RPMI7951 (cell line): ENCODE results near the gene LOXHD1. TPM values are rescaled to one million over a fixed set of nuclear protein-coding genes. Genes with fewer than 3 reads are reported as not detected.

Experiments used
- DNase-seq: peaks from one replicate; pipeline ENCODE4 v3.0.0-alpha.2; 2012; ENCODE audit warnings: low read depth
- total RNA-seq: library from RNA; depleted of rRNA; stranded (reverse); fragments of >200 nt; shearing (Covaris generic); gene quantifications from 2 replicates; pipeline ENCODE4 v1.2.3, GENCODE V29; 2014

LOXHD1 gene
- total RNA-seq, 1 experiment from 2014 or later: not detected

DNA sequence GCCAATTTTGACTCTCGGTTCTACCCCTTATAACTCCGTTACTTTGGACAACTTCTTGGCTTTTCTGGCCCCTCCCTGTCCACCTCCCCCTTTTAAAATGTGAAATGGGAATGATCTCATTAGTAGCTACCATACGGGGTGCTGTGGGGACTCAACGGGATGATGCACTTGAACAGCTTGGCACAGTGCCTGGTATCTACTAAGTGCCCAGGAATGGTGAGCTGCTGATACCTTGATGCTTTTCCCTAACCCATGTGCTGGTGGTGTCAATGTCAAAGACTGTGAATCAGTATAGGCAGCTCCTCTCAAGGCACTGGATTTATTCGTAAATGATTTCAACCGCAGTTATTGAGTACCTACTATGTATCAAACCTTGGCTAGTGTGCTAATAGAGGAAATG, 204.2 kb downstream of the LOXHD1 start:
- peak; percentile 30 for DNase-seq

DNA sequence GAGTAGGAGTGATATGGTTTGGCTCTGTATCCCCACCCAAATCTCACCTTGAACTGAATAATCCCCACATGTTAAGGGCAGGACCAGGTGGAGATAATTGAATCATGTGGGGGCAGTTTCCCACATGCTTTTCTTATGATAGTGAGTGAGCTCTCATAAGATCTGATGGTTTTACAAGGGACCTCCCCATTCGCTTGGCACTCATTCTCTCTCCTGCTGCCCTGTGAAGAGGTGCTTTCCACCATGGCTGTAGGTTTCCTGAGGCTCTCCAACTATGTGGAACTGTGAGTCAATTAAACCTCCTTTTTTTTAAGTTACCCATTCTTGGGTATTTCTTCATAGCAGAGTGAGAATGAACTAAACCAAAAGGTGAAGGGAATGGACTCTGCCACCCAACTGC, 207.5 kb downstream of the LOXHD1 start:
- no peak for DNase-seq

DNA sequence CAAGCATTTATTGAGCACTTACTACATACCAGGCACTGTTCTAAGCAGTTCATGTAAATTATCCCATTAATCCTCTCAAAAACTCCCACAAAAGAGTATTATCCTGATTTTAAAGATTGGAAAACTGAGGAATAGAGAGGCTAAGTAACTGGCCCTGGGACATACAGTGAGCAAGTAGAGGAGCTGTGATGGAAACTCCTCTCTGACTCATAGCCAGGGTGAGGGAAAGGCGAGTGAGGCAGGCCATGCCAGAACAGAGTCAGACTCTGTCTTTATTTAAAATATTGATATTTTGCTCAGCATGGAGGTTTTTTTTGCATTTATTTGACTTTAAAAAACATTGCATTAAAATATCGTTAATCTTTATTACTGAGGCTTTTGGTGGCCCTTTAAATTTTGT, 208.0 kb downstream of the LOXHD1 start:
- no peak for DNase-seq

DNA sequence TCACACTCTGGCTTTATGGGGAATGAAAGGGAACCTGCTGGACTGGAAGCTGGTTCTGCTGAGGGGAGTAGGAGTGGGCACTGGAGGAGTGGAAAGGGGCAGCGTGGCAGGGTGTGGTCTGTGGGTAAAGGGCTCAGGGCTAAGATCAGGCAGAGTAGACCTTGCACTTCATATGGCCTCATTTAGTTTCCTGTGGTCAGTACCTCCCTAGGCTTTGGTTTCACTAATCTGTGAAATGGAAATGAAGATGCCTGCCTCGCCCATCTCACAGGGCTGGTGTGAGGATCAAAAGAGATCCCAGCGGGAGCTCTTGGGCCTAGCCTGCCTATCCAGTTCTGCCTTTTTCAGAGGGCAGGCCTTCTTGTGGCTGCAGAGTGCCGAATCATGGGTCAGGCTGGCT, 208.7 kb downstream of the LOXHD1 start:
- DNase-seq: no peak

DNA sequence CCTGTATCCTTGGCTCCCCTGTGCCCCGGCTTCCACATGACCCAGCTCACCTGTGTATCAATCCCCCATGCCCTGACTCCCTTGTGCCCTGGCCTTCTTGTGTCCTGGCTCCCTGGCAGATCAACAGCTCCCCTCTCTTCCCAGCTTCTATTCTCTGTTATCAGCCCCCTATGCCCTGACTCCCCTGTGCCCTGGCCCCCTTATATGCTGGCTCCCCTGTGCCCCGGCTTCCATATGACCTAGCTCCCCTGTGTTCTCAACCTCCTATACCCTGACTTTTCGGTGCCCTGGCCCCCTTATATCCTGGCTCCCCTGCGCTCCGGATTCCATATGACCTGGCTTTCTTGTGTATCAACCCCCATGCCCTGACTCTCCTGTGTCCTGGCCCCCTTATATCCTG, 209.2 kb downstream of the LOXHD1 start:
- no peak for DNase-seq

DNA sequence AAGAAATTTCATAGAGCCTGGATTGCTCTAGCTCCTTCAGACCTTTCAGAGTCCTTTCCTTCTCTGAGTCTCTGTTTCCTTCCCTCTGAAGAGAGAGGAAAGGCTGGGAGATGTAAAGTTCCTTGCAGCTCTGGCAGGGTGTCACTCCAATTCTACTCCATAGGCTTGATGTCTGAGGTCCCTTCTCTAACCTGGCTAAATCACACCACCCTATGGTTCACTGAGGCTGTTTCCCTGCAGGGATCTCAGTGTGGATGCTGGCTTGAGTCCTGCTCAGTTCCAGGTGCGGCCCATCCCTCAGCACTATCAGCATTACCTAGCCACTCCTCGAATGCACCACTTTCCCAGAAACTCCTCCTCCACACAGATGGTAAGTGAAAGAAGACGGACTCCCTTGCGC, 209.7 kb downstream of the LOXHD1 start:
- no peak for DNase-seq

DNA sequence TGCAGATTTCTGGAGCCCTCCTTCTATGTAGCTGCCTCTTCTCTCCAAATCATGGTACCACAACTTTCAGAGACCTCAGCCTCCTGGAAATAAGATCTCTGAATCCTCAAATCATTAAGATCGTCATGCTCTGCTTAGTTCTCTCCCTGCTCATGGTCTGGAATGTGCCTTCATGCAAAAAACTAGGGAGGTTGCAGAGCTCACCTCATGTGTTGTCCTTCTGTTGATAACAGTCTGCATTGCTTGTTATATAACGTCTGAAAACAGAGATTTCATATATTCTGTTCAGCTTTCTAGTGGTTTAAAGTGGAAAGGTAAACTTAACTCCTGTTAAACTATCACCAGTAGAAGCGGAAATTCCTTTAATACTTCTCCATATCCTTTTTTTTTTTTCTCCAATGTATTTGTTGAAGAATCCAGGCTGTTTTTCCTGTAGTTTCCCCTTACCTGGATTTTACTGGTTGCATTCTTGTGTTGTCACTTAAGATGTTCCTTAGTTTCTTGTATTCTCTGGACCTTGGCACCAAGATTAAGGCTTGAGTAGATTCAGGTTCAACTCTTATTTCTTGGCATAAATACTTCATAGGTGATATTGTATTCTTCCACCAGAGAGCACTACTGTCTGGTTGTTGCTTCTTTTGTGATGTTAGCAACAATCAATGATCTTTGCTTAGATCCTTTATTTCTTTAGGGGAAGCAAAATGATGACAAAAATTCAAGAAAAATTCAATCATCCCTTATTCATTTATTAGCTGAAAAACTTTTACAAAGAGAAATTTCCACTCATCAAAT, 211.3 kb downstream of the LOXHD1 start:
- no peak for DNase-seq

DNA sequence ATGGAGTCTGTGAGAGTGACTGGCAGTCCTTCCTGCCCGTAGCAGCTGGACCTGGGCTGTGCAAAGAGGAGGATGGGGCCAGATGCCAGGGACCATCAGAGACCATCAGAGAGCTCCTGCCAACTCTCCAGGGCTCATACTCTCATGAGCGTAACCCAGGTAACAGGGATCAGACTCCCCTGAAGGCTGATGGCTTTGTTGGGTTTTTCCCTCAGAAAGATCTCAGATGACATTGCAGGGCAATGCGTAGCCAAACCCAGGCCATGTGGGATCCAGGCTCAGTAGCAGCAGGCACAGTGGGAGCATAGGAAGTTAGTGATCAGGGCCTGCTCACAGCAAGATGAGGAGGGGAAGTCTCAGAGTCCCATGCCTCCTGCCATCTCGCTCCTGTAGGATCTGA, 218.0 kb downstream of the LOXHD1 start:
- DNase-seq: no peak

DNA sequence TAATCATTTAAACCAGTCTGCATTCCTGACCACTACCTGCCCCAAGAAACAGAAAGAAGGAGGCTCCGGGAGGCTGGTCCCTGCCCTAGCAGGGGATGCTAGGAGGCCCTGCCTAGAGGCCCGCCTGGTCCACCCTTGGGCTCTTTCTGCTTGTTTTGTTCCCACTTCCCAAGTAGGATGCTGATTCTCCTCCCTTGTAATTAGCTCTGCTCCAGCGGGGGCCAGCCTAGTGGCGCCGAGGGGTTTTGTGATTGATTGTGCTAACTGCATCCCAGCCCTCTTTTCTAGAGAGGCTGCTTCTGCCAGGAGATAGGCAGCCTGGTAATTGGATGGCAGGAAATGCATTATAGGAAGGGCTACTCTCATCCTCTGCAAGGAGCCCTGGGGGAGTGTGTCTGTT, 220.0 kb downstream of the LOXHD1 start:
- no peak for DNase-seq

DNA sequence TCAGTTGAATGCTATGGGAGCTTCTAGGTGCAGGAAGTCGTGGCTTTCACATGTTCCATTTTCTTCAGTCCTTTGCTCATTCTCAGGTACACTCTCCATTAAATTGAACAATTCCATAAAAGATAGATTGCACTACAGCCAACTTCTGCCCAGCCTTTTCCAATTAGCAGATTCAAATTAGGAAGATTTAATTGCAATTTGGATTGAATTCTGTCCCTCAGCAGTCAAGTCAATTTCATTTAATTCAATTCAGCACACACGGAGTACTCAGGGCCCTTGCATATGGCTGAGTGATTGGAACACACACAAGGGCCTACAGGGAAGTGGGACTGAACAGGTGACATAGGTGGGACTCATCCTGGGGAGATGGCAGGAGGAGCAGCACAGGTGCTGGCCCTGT, 220.4 kb downstream of the LOXHD1 start:
- DNase-seq: no peak

DNA sequence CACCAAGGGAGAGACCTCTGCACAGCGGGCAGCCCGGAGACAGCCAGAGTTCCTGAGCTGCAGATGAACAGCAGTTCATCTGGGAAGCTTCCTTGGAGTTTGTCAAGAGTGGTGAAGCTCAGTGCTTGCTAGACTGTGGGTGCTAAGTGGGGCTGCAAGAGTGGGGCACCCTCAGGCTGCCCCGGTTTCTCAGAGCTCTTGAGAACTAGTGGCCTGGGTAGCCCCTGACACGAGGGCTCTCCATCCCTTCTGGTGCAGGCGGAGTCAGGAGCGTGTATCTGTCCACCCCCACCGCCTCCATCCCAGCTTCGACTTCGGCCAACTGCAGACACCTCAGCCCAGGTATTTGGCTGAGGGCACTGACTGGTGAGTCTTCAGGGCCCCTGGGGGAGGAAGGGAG, 222.0 kb downstream of the LOXHD1 start:
- no peak for DNase-seq

DNA sequence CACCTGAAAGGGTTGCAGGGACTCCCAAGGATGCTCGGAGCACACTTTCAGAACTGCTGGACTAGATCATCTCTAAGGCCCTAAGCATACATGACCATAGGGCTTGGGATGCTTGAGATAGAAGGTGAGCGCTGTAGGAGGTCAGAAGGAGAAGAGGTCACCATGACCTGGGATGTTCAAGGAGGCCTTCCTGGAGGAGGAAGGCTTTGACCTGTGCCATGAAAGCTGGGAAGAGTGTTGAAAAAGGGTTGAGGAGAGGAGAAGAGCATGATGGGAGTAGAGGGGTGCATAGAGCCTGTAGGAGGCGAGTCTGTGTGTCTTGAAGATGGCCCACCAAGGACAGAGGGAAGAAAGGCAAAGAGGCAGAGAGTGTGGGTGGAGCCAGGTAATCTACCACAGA, 222.4 kb downstream of the LOXHD1 start:
- DNase-seq: no peak

DNA sequence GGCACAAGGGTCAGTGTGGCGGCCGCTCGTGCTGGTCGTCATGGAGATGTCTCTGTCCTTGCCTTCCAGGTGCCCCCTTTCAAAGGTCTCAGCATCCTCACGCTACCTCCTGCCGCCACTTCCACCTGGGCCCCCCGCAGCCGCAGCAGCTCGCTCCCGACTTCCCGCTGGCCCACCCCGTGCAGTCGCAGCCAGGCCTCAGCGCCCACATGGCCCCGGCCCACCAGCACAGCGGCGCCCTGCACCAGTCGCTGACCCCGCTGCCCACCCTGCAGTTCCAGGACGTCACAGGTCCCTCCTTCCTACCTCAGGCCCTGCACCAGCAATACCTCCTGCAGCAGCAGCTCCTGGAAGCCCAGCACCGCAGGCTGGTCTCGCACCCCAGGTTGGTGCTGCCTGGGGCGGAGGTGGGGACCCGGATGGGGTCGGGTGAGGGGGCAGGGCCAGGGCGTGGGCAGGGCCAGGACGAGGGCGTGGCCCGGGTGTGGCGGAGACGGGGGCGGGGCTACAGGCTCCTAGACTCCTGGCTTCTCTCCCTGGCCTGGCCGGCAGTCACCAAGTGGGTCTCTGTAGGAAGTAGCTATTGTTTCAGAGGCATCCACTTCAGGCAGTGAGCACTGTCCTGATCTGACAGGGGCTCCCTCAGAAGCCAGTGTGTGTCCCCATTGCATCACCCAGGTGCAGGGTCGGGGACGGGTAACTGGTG, 223.7 kb downstream of the LOXHD1 start:
- no peak for DNase-seq

DNA sequence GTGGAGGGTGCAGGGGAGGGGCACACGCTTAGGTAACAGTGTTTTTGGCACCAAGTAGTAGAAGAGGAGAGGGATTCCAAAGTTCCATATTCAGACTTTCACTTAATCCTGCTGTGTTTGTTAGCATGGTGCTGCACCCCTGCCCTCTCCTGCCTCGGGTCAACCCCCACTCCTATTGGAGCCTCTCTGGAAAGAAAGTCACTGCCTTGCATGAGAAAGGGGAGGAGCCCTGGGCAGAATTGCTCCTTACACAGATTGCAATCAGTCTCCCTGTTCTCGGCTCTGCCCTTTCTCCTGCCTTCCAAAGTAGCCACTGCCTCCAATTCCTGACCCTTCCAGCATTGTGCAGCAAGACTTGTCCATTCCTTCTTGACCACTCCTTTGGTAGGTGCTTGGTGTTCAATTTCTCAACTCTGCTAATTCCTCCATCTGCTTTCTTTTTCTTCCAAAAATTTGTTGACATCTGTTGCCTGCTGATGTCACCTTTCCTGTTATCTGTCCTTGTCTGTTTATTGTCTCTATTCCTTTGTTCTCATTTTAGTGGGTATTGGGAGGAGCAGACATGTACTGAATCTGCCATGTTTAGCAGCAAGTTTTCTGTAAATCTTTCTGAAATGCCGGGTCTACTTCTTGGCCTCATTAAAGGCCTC, 225.4 kb downstream of the LOXHD1 start:
- DNase-seq: no peak

DNA sequence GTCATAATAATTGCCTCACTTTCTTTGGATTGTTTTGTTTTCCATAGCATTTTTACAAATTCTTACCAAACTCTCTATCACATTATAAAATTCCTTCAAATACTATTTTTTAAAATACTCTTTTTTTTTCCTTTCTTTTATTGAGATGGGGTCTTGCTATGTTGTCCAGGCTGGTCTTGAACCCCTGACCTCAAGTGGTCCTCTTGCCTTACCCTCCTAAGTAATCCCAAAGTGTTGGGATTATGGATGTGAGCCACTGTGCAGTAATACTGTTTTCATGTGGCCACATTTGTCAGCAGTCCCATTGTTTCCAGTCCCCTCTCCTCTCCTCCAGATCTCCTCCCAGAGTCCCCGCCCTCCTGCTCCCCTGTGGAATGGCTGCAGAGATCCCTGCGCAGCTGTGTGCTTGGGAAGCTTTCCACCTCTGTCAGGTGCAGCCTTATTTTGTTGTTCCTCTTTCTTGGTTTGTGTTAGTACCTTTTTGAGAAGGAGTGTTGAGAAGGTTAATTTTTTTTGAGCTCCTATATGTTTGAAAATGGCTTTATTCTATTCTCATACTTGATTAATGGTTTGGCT, 227.3 kb downstream of the LOXHD1 start:
- no peak for DNase-seq

DNA sequence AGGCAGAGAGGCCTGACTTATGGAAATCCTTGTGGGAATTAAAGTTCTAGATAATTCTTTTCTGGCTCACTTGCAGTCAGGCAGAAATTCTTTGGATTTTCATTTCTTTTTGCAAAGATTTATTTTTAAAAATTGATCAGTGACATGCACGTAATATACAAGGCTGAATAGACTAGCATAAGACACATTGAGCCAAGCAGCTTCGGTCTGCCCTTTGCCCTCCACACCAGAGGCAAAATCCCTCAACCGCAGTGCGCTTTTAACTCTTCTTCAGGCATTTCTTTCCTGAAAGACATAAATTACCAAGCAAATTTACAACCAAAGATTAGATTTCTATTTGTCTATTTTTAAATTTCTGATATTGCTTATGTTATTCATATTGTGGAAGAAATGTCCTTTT, 227.9 kb downstream of the LOXHD1 start:
- no peak for DNase-seq

DNA sequence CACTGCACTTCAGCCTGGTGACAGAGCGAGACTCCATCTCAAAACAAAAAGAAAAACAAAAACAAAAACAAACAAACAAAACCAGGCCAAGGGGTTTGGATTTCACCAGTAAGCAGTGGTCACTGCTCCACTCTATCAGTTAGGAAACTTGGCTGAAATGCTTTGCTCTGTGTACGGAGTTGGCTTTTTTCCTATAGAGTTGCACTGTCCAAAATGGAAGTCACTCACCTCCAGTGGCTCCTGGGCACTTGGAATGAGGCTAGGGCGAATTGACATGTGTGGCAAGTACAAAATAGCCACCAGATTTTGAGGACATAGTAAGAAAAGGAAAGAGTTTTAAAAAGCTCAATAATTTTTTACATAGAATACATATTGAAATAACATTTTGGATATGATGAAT, 228.7 kb downstream of the LOXHD1 start:
- no peak for DNase-seq

DNA sequence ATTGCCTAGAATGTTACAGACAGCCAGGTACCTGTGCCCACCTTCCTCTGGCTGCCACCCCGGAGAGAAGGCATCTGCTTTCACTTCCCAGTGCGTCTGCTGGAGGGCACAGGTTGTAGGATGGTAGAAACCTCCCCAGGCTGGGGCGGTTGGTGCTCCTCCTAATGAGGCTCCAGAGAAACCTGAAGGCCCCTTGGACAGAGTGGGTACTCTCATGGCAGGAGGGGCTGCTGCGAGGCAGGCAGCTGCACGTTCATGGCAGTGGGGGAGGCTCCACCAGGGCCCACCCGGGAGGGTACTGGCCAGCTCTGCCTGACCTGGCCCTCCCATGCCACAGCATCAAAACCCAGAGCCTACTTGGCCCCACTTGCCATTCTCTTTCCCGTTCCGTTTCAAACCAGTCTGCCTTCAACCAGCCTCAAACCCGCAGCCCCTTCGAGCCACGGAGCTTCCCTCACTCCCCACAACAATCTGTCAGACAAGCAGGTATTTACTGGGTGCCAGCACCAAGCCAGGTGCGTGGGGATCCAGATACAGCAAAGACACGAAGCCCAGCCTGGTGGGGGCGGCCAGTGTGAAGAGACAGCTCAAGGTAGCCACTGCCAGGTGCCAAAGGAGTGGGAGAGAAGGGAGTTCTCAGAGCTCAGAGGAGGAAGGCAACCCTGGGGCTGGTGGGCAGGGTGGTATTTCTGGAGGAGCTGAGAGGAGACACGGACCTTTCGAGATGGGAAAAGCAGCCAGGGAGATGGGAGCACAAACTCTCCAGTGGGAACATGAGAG, 229.6 kb downstream of the LOXHD1 start:
- no peak for DNase-seq
